SKM-1 (cell line): Measurements from ENCODE around the gene TAF1A.
"Not testable (repeated sequence)": the region's sequence is repeated elsewhere in the genome, so short reads cannot be mapped to it uniquely, and the experiment has no call there.

ENCODE experiments used
- DNase-seq: peaks from one replicate; lab custom pipeline; 2025; ENCODE audit not compliant: unreplicated experiment; lab: John Stamatoyannopoulos, UW

TAF1A gene

DNA sequence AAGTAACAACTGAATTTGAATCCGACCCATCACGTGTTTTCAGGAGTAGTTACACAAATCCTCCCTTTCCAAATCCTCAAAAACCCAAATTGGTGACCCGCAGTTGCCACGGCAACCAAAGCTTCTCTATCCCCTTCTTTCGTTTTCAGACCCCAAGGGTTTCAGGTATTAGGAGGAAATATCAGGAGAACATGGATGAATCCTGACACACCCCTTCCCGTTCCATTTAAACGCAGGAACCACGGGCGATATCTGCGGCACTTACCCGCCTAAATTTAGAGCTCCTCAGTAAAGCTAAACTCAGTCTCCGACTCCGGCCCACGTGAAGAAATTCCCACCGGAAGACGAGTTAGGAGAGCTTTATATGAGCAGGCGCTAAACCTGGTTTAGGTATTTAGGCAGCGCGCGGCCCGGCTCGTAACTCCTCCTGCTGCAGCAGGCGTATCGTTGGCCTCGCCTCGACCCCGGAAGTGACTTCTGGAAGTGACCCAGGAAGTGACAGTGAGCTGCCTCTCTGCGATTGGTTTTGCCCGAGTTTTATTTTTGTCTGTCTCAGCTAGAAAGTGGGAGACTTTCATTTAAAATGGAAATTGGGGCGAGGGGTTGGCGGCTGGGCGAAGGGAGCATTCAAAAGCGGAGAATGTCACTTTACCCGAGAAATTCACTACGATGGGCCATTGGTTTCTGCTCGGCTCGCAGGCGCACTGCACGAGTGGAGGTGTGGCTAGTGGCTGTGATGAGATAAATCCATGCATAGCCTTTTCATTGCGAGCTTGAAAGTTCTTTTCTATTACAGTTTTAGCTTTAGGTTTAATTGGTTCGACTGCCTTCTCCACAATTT is at the start of gene TAF1A:
TSS of gene TAF1A (minus strand) at position 472 of the 841 bp plus-strand sequence.
- peak; percentile 88 for DNase-seq

DNA sequence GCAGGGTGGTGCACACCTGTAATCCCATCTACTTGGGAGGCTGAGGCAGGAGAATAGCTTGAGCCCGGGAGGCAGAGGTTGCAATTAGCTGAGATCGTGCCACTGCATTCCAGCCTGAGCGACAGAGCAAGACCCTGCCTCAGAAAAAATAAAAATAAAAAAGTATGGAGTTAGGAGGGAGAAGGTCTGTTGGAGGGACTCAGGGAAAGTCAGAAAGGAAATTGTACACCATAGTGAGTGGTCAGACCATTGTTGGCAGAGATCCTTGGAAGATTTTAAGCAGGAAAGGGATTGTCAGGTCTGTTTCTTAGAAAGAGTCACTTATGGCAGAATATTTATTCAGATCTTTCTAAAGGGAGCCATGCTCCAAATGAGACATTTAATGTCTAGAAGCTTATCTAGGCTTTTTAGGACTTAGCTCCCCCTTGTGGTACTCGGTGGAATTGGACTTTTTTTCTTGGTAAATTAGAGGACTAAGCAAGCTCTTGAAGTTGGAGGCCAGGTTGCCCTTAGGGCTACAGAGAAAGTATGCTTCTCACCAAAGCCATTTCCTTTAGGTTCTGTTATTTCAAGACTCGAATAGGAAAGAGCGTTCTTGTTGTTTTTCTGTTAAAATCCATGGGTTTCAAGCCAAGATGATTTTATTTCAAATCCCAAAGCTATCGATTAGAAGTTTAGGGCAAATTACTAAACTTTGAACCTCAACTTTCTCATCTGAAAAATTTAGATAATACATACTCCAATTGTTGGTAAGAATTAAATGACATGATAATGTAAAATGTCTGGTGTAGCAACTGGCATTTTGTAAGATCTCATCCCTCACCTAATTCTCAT is 44.7 kb upstream of the TAF1A start:
- DNase-seq, result peak; percentile 90

DNA sequence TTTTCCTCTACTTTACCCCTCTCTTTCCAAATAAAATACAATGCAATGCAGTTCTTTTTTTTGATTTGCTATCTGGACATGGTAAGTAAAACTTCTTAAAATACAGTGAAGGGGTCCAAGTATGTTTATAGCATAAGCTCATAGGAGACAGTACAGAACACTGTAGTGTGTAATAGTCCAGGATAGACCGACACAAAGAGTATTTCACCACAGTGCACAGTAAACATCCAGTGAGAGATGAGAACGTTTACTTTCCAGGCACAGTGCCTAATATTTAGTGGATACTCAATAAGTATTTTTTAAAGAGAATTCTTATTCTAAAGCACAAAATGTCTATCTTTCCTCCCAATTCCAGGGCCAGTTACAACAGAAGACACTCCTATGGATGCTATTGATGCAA is 43.0 kb upstream of the TAF1A start:
- DNase-seq, result no peak

DNA sequence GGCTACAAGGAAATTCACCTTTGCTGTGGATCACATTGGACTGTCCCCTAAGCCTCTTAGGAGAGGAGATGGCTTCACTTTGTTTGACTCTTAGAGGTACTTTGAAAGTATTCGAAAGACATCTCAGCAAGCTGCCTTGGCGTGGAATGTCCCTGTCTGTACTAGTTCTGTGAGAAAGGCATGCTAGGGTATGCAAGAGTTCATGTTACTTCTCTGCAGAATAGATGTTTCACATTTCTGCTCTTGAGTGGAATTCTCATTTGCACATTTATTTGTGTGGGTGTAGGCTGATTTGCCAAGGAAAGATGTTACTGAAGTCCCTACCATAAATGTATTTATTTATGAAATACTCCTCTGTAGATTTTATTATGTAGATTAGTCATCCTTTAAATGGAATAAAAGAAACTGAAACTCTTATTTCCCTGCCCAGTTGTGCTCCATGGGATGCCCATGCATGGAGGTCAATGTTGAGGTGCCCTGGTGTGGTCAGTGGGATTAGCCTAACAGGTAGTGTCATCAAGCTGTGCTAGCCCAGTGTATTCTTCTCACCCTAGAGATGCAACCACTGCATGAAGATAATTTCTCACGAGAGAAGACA is 42.0 kb upstream of the TAF1A start:
- DNase-seq, result no peak

DNA sequence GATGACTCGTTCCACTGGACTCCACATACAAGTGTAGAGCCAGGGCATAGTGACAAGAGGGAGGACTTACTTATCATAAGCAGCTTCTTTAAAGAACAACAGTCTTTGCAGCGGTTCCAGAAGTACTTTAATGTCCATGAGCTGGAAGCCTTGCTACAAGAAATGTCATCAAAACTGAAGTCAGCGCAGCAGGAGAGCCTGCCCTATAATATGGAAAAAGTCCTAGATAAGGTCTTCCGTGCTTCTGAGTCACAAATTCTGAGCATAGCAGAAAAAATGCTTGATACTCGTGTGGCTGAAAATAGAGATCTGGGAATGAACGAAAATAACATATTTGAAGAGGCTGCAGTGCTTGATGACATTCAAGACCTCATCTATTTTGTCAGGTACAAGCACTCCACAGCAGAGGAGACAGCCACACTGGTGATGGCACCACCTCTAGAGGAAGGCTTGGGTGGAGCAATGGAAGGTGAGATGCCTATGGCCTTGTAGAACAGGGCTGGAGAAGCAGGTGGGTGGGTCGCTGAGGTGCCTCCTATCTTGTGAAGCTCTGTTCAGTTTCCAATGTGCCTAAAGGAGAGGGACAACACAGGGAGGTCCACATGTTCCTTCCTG is 40.3 kb upstream of the TAF1A start:
- DNase-seq, result no peak

DNA sequence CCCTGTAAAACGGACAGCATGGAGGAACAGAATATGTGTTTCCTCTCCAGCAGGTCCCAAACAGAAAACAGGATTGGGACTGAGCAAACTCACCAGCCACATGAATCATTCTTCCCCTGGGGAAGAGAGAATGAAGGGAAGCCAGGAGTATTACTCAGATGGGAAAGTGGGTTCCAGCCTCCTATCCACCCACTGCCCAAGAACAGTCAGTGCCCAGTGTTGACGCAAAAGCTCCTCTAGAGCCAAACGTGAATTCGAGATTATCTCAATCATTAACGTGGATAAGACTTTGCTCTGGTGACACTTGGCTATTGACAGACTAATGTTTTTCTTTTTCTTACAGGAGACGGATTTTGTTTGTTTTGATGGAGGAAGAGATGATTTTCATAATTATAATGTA is 37.5 kb upstream of the TAF1A start:
- no peak for DNase-seq

DNA sequence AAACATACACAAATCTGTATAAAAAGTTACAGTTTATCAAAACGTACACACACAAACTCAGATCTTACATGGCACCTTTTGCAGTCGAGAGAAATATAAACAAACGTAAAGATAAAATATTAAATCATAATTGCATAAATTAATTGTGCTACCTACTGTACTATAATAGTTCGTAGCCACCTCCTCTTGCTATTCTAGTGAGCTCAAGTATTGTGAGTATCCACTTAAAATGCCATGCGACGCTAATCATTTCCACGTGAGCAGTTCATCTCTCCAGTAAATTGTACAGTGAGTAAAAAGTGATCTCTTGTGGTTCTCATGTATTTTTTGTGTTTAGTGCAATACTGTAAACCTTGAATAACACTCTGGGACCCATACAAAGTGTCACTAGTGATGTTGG is 34.5 kb upstream of the TAF1A start:
- no peak for DNase-seq

DNA sequence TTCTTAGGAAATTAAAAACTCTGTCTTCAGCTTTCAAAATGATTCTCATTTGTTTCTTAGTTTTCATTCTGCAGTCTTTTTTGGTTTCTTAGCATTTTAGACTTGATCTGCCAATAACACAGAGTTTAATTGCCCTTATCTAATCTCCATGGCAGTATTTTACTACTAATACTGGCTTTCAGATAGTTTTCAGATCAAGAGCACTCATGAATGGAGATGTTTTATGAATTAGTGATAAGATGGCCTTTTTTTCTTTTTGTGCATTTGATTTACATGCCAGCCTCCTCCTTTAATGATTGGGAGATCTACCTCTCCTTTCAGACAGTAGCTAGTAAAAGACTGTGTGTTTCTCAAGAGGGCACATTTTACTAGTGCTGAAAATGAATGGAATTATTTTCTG is 33.7 kb upstream of the TAF1A start:
- no peak for DNase-seq

DNA sequence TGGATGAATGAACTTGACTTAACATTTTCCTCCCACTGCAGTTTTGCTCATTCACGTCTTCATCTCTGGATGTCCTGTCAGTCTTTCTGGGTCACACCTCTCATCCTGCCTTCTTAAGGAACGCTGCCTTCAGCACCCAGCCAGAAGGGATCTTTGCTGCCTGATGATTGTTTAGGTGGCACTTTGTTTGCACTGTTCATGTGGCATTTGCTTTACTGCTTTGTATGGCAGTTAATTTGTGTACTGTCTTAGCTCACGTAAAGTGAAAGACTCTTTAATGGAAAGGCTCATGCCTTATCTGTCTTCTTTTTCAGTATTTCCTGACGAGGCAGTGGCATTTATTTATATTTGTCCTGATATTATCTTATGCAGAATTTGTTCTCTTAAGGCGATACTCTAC is 33.0 kb upstream of the TAF1A start:
- DNase-seq, result no peak

DNA sequence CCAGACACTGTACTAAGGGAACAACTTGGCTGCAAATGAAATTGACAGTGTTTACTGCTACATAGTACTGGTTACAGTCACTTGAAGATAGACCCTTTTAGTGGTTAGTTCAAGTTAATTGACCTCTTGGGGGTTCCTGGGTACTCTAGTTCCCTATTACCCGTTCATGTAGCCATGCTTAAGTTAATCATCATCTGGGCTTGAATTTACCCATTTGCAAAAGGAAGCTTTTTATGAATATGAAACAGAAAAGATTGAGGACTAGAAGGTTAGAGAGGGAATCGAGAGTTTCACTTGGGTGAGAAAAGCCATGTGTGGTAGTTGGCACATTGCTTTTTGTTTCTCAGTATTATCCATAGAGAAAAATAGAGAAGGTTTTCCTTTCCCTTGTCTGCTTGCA is 30.8 kb upstream of the TAF1A start:
- DNase-seq, result no peak

DNA sequence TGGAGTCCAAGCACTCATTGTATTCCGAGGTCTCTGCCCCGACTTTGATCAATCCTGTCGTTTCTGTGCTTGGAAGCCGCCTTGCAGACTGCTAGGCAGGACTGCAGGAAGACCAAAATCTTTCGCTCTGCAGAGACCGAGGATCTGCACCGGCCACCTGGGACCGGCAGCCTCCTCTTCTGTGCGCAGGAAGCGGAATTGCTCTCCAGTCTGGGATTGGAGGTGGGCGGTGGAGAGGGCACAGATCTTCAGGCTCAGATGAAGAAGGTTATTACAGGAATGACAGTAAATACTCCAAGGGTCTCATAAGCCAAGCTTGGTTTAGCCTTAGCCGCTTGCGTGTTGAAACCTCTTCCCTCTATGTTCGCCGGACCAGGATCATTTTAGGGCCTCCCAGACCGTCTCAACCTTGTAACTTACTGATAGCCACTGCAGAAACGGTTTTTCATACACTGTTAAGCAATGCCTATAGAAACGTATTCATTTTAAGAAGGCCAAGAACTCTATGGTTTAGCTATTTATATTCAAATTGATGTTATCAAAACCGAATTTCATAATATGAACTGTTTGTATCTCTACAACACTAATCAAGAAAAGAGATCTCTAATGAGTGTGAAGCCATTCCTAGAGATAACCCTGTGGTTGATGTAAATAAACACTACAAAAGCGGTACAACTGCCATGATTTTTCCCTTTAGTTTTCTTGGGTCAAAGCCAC is 29.3 kb upstream of the TAF1A start:
- no peak for DNase-seq

DNA sequence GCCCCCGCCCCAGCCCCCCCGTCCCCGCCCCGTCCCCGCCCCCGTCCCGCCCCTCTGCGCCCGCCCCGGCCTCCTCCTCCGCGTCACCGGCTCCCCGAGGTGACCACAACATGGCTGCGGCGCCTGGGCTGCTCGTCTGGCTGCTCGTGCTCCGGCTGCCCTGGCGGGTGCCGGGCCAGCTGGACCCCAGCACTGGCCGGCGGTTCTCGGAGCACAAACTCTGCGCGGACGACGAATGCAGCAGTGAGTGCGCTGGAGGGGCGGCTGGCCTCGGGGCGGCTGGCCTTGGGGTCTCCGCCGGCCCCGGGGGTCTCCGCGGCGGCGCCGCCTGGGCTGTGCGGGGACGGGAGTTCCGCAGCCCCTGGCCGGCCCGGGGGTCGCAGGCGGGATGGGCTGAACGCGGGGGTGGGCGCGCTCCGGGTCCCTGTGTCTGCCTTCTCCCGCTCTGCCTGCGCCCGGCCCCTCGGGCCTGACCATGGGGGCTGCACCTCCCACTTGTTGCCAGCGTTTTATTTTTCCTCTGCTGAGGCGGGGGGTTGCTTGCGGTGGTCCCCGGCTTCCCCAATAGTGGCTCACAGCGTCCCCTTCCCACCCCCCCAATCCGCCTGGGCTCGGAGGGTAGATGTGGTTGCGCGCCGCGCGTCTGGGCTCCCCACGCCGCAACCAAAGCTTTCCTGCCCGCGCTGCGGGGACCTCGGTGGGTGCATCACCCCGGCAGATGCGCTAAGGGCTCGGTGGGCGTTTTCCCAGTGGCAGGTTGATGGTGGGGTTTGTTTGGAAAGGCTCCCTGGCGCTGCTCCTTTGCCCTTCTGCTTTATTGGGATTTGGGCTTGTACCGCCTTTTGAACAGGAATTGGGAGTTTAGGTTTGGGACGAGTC is 28.5 kb upstream of the TAF1A start, which contains the start of gene MIA3:
TSS of gene MIA3 (plus strand) at position 97 of the 879 bp plus-strand sequence. CDS start at position 111, 14 bp downstream.
- DNase-seq, result peak; percentile 59

DNA sequence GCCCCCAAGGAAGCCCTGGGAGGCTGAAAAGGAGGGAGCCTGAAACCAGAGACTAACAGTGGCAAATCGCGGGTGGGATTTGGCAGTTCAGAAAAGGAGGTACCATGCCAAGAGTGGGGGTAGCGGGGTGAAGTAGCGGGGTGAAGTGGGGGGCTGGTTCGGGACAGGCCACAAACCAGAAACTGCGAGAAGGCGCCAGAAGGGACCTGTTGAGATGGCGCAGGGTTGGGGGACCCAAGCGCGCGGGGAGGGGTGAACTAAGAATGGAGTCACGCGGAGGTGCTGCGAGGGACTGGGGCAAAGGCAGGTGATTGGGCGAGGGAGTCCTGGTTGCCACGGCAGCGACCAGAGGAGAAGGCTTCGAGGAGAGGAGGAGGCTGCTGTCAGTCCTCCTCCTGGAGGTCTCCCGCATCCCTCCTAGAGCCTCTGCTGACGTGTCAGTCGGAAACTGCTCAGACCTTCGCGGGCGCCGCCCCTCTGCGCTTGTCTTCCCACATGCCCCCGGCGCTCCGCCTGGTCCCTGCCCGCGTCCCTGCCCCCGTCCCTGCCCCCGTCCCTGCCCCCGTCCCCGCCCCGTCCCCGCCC is 27.7 kb upstream of the TAF1A start:
- DNase-seq, result peak; percentile 82

DNA sequence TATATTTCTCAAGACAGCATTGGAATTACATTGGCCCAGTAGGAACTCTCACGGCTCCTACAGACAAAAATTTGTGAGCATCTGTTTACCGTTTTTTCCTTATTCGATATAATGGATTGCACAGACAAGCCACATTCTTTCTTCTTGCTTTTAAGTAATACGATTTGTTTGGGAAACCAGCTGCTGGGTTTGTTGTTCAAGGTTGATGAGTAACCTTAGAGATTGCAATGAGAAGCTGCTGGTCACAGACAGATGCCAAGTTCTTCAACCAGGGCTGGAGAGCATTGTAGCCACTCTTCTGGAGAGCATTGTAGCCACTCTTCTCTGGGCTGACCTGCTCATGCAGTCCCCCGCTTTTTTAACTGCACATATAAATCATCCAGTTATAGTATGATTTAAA is 26.8 kb upstream of the TAF1A start:
- no peak for DNase-seq

DNA sequence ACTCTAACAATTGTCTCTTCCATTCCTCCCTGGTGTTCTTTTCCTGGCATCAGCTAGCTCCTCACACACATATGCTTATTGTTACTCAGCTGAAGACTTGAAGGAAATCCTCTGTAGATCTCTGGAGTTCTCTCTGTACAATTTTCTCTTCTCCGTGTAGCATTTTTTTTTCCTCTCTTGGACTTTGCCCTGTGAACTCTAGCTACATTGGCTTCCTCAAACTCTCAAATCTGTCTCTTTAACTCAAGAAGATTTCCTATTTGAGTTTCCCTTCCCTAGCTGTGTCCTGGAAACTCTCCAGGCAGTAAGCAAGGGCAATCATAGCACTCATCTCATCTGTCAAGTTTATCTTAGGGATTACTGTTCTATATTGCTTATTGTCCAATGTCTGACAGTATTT is 23.9 kb upstream of the TAF1A start:
- no peak for DNase-seq

DNA sequence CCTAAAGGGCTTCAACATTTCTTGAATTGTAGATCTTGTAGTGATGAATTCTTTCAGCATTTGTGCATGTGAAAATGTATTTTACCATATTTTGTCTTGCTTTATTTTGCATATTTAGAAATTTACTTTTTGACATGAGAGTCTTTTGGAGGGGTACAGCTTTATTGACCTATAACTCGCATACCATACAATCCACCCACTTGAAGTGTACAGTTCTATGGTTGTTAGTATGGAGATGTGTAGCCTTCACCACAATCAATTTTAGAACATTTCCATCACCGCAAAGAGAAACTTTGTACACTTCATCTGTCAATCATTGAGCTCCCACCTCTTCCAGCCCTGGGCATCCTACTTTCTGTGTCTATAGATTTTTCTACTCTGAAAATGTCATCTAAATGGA is 21.0 kb upstream of the TAF1A start:
- DNase-seq, result no peak

DNA sequence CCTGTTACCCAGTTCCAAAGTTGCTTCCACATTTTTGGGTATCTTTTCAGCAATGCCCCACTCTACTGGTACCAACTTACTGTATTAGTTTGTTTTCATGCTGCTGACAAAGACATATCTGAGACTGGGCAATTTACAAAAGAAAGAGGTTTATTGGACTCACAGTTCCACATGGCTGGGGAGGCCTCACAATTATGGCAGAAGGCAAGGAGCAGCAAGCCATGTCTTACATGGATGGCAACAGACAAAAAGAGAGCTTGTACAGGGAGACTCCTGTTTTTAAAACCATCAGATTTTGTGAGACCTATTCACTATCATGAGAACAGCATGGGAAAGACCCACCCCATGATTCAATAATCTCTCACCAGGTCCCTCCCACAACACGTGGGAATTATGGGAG is 19.4 kb upstream of the TAF1A start:
- not testable (repeated sequence) for DNase-seq

DNA sequence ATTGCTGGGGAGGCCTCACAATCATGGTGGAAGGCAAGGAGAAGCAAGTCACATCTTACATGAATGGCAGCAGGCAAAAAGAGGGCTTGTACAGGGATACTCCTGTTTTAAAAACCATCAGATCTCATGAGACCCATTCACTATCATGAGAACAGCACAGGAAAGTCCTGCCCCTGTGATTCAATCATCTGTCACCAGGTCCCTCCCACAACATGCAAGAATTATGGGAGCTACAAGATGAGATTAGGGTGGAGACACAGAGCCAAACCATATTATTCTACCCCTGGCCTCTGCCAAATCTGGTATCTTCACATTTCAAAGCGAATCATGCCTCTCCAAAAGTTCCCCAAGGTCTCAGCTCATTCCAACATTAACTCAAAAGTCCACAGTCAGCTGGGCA is 17.0 kb upstream of the TAF1A start:
- no peak for DNase-seq

DNA sequence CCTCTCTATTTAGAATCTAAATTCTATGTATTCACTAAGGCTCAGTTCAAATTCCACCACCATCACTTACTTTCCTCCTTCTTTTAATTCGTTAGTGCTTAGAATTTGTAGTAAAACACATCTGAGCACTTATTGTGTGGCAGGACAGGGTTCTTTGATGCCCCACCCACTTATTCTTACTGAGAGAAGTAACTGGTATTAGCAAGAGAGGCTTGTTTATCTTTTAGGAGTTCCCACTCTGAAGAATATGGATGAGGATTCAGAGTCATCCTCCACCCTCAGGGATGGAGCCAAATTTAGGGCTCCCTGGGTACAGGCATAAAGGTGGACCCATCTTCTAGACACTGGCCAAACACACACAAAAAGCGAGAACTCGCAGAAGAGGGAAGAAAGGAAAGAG is 11.5 kb upstream of the TAF1A start:
- DNase-seq, result no peak
